LNCAP (cell line): ENCODE data around the gene NBPF1.

Experiments
- TF ChIP-seq, protein P1 (sequence below): fragments of 450-650 bp; IDR thresholded peaks from 2 replicates; pipeline ENCODE4 v1.5.1; 2017; ENCODE audit warnings: mild to moderate bottlenecking

Gene NBPF1

DNA sequence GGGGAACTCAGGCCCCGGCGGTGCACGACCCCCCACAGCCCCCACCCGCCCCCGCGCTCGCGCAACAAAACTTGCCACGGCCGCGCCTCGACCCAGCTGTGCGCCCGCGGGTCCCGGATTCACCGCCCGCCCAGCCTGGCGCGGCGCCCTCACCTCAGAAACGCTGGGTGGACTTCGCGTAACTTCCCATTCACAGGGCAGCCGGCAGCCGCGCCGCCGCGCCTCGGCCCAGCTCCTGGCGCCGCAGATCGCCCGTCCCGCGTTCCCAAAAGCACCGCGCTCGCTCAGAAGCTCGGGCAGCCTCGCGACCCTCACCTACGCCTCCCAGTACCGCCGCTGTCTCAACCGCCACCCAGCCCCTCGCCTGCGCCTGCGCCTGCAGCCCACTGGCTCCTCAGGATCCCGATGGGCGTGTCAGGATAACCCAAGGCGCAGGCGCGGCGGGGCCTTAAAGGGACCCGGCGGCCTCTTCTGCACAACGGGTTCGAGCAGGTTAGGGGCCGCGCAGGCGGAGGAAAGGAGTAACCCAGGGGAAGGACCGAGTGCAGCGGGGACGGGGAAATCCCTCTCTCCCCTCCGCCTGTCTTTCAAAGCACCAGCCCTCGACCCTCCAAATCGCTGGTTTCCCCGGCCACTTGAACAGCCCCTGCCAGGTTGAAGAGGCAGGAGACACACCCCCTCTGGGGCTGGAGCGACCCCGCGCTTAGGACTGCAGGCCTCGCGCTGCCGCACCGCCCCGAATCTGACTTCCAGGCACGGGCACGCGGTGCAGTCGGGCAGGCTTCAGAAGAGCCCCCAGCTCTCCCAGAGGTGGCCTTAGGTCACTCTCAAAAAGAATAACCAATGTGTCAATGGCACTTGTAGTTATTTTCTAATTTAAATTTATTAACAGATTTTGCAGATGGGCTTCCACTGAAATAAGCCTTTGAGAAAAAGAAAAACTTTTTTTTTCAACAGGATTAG is at the start of gene NBPF1:
NBPF1 (minus strand) TSS at position 380 of the 963 bp plus-strand sequence.
- TF ChIP-seq, protein P1, sequence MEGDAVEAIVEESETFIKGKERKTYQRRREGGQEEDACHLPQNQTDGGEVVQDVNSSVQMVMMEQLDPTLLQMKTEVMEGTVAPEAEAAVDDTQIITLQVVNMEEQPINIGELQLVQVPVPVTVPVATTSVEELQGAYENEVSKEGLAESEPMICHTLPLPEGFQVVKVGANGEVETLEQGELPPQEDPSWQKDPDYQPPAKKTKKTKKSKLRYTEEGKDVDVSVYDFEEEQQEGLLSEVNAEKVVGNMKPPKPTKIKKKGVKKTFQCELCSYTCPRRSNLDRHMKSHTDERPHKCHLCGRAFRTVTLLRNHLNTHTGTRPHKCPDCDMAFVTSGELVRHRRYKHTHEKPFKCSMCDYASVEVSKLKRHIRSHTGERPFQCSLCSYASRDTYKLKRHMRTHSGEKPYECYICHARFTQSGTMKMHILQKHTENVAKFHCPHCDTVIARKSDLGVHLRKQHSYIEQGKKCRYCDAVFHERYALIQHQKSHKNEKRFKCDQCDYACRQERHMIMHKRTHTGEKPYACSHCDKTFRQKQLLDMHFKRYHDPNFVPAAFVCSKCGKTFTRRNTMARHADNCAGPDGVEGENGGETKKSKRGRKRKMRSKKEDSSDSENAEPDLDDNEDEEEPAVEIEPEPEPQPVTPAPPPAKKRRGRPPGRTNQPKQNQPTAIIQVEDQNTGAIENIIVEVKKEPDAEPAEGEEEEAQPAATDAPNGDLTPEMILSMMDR, result no peak

DNA sequence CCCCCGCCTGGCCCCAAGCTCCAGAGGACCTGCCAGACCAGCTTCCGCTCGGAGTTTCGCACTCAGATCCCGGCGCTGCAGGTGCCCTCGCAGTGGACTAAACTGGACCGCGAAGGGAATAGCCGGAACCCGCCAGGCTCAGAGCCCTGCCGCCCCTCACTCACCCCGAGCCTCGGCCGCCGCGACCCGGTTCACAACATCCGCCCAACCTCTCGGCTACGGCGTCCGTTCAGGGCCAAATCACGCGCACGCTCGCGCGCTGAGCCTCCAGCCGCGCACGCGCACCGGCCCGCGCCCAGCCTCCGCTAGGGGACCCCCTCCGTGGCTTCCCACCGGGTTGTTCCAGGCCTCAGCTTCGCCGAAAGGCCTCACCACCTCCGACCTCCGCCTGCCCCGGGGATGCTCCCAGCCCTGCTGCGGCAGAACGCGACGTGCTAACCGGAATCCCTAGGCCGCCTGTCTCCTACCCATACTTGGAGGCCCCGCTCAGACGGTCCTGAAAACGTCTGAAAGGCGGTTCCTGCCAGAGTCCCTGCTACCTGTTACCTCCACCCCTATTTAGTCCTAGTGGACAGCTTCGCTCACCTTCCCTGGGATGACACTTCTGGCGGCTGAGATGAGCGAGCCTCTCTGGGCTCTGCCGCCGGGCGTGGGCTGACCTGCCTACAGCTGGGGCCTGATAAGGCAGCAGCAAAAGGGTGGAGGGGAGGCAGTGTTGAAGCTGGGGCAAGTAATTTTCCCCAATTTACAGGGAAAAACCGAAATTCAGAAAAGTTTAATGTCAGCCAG is 31.3 kb upstream of the NBPF1 start:
- TF ChIP-seq, protein P1, result peak; percentile 21; the same call in 1 of the 2 replicates

DNA sequence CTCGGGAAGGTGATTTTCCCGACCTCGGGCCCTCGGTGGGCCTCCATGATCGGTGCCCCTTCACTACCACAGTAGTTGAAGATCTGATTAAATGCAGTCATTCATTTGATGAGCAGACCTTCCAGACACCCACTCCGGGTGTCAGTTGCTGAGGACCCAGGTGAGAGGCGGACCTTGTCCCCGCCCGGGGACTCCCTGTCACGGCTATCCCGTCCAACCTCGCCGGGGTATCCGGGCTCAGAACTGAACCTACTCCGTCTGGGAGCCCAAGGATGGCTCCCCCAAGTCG is 30.8 kb upstream of the NBPF1 start:
- TF ChIP-seq, protein P1, result no peak

DNA sequence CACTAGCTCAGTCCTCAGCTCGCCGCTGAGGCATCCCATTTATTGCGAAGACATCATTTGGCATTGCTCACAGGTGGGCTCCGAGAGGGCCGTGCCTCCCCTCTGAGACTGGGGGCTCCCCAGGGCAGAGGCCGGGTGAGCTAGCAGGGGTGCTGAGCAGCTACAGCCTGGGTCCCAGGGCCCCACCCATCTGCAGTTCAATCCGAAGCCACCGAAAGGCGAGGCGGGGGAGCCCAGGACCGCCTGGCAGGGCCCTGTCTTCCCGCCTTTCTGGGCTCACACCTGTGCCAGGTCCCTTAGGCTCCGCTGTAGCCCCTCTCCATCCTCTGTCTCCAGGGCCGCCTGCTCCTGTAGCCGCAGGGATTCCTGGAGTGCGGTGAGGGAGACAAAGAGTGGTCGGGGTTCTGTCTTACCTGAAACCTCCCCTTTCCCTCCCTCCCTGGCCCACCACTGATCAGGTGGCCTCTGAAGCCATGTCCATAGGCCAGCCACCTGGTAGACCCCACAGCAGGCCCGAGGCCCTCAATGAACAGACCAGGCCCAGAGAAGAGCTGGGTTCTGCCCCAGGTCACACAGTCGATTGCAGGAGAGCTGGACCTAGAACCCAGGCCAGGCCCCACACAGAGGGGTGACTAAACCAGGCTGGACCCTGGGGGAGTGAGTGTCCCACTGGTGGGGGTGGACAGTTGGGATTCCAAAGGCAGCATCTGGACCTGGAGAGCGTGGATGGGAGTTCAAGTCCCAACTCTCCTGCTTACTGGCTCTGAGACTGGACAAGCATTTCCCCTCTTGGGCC is 18.1 kb upstream of the NBPF1 start:
- TF ChIP-seq, protein P1, result no peak

DNA sequence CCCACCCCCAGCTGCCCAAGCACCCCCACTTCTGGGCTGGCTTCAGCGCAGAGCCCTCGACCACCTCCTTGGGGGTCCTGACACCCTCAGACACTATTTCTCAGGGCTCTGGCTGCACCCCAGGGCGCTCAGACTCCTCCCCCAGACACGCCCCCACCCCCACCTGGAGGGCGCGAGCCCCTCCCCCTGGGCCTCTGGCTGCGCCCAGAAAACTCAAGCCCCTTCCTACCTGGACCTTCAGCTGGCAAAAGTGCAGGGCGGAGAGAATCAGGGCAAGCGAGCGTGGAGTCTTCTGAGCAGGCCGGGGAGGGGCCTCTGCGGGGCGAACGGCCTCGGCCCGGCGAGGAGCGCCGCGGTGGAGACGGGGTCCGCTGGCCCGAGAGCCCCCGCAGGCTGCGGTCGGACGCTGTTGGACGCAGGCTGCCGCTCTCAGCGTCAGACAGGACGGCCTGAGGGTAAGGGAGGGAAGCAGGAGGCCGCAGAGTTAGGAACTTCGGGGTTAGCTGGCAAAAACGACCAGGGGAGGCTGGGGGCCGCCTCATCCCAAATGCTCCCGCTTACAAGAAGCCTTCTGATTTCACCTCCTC is 17.4 kb upstream of the NBPF1 start:
- TF ChIP-seq, protein P1, result no peak

DNA sequence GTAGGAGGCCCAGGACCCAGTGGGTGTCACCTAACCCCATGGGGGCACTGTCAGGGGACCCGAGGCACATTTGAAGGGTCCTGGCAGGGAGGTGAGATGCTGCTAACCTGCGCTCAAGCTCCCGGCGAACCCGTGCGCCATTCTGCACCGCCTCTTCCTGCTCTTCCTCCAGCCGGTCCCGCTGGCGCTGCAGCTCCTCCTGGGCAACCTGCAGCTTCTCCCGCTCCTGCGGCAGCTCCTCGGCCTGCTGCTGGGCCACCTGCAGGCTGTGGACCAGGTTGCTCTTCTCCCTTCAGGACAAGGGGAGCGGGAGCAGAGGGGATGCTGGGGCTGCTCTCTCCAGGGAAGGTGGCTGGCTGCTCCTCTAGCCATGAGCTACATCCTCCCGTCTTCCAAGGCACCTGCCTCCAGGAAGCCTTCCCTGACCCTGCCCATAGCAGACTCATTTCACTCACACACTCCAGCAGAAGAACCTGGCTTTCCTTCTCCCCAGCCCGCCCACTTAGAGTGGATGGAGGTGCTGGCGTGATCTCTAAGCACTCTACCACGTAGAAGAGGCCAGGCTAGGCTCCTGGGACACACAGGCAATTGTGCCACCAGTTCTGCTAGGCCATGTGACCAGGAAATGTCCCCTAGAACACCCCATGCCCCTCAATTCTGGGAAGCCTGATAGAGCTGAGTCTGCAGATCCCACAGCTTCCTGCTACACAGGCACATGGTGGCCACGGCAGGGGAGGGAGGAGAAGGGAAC is 15.2 kb upstream of the NBPF1 start:
- TF ChIP-seq, protein P1, result no peak
